BLaER1 treated with 17β-estradiol and CSF1 and Interleukin-3, amounts not matched to agents 10 nM and 100 nM (cell line): ENCODE measurements around the gene CHDH.
A peak's percentile ranks its signal among the peaks of the same experiment; 100 is the strongest.

Experiments used
- H3K27ac ChIP-seq, 11 experiments: shearing (Covaris generic); formaldehyde crosslinking; 2 replicates each; pipeline ENCODE4 v1.8.1; 2022
- H3K27me3 ChIP-seq, 11 experiments: shearing (Covaris generic); formaldehyde crosslinking; 2 replicates each; pipeline ENCODE4 v1.8.1; 2022
- H3K36me3 ChIP-seq, 11 experiments: shearing (Covaris generic); formaldehyde crosslinking; 2 replicates each; pipeline ENCODE4 v1.8.1; 2022
- H3K4me1 ChIP-seq, 10 experiments: shearing (Covaris generic); formaldehyde crosslinking; 2 replicates each; pipeline ENCODE4 v1.8.1; 2022
- H3K4me2 ChIP-seq, 11 experiments: shearing (Covaris generic); formaldehyde crosslinking; 2 replicates each; pipeline ENCODE4 v1.8.1; 2022
- H3K4me3 ChIP-seq, 10 experiments: shearing (Covaris generic); formaldehyde crosslinking; 2 replicates each; pipeline ENCODE4 v1.8.1; 2022
- H3K9ac ChIP-seq, 11 experiments: shearing (Covaris generic); formaldehyde crosslinking; 2 replicates each; pipeline ENCODE4 v1.8.1; 2022
- H3K9me3 ChIP-seq, 11 experiments: shearing (Covaris generic); formaldehyde crosslinking; replicated peaks in 1 of 11; 2 replicates each; pipeline ENCODE4 v1.8.1; 2022
- H4K20me1 ChIP-seq, 11 experiments: shearing (Covaris generic); formaldehyde crosslinking; 2 replicates each; pipeline ENCODE4 v1.8.1; 2022
- Cebpa-rat ChIP-seq, 11 experiments: shearing (Covaris generic); IDR thresholded peaks; 2 replicates each; pipeline ENCODE4 v1.8.1; 2022

The CHDH gene

GRCh38 chr3:53859178-53859577 is 13.0 kb upstream of the CHDH start:
- Histone ChIP-seq H4K20me1 (0 out of 22 replicates have a peak, but pooled peaks cover 0 to 7% (median 0%) of the 10 kb centered on the region in 11 experiments), H3K4me1 (peaks cover 10 to 25% (median 18%) of the 10 kb centered on the region in 10 experiments; a peak in 18 of 20 replicates), H3K4me2 (no peak overlapping the region; a peak in 1 of 22 replicates), H3K27me3 (no peaks in the 10 kb centered on the region), H3K36me3 (peaks cover 45 to 57% (median 50%) of the 10 kb centered on the region in 11 experiments), H3K27ac (no peak overlapping the region), H3K9ac (no peak overlapping the region), H3K9me3 (no peaks in the 10 kb centered on the region), H3K4me3 (no peak overlapping the region)
- no peak for TF ChIP-seq Cebpa-rat (IDR thresholded peaks at IDR 0.05)

GRCh38 chr3:53858096-53858741 is 12.0 kb upstream of the CHDH start:
- TF ChIP-seq Cebpa-rat (IDR thresholded peaks at IDR 0.05): no peak
- H4K20me1 ChIP-seq: 0 out of 22 replicates have a peak, but pooled peaks cover 0 to 7% (median 0%) of the 10 kb centered on the region in 11 experiments
- peaks cover 10 to 25% (median 18%) of the 10 kb centered on the region in 10 experiments; a peak in 18 of 20 replicates for H3K4me1 ChIP-seq
- no peaks in the 10 kb centered on the region for H3K27me3 ChIP-seq
- no peaks in the 10 kb centered on the region for H3K9me3 ChIP-seq
- H3K9ac ChIP-seq: no peak overlapping the region
- H3K27ac ChIP-seq: no peak overlapping the region
- no peak overlapping the region for H3K4me3 ChIP-seq
- H3K4me2 ChIP-seq: peak overlapping the region in 3 of 11 experiments; percentile 4 to 31 (median 19); a peak in 4 of 22 replicates
- peaks cover 36 to 48% (median 41%) of the 10 kb centered on the region in 11 experiments for H3K36me3 ChIP-seq

- H3K36me3 ChIP-seq: peaks cover 23 to 35% (median 29%) of the 10 kb centered on the region in 11 experiments
- TF ChIP-seq Cebpa-rat (IDR thresholded peaks at IDR 0.05): no peak
- peak overlapping the region in 10 of 11 experiments; percentile 15 to 52 (median 33); a peak in 14 of 22 replicates for H3K4me2 ChIP-seq
- no peaks in the 10 kb centered on the region for H3K27me3 ChIP-seq
- H3K9me3 ChIP-seq: no peaks in the 10 kb centered on the region
- H3K4me3 ChIP-seq: no peak overlapping the region
- H3K4me1 ChIP-seq: peaks cover 10 to 25% (median 18%) of the 10 kb centered on the region in 10 experiments; a peak in 18 of 20 replicates
- H3K9ac ChIP-seq: no peak overlapping the region
- no peak overlapping the region for H3K27ac ChIP-seq
- H4K20me1 ChIP-seq: 0 out of 22 replicates have a peak, but pooled peaks cover 0 to 3% (median 0%) of the 10 kb centered on the region in 11 experiments
Observed at GRCh38 chr3:53856964-53857363, 10.7 kb upstream of the CHDH start.

GRCh38 chr3:53850895-53851294 is 4.7 kb upstream of the CHDH start:
- Histone ChIP-seq H3K36me3 (no peaks in the 10 kb centered on the region), H3K27me3 (peaks cover 14 to 25% (median 18%) of the 10 kb centered on the region in 11 experiments), H3K4me1 (0 out of 20 replicates have a peak, but pooled peaks cover 0 to 1% (median 0%) of the 10 kb centered on the region in 10 experiments), H4K20me1 (no peaks in the 10 kb centered on the region), H3K9ac (no peak overlapping the region), H3K4me3 (no peak overlapping the region), H3K4me2 (no peak overlapping the region), H3K9me3 (peaks cover 8 to 12% (median 11%) of the 10 kb centered on the region in 11 experiments; a peak in 21 of 22 replicates), H3K27ac (no peak overlapping the region)
- TF ChIP-seq Cebpa-rat (IDR thresholded peaks at IDR 0.05): no peak

- Histone ChIP-seq H3K4me2 (no peak overlapping the region), H3K4me1 (no peaks in the 10 kb centered on the region), H3K27me3 (peaks cover 23 to 35% (median 28%) of the 10 kb centered on the region in 11 experiments), H3K4me3 (no peak overlapping the region), H3K9ac (no peak overlapping the region), H3K9me3 (peaks cover 11 to 20% (median 15%) of the 10 kb centered on the region in 11 experiments; a peak in 21 of 22 replicates), H3K27ac (no peak overlapping the region), H3K36me3 (no peaks in the 10 kb centered on the region), H4K20me1 (no peaks in the 10 kb centered on the region)
- no peak for TF ChIP-seq Cebpa-rat (IDR thresholded peaks at IDR 0.05)
Observed at GRCh38 chr3:53849916-53850315, 3.7 kb upstream of the CHDH start.

- Histone ChIP-seq H3K4me3 (no peak overlapping the region), H3K4me1 (peaks cover 0 to 12% (median 3%) of the 10 kb centered on the region in 10 experiments; a peak in 9 of 20 replicates), H3K4me2 (no peak overlapping the region), H4K20me1 (peaks cover 0 to 4% (median 0%) of the 10 kb centered on the region in 11 experiments; a peak in 1 of 22 replicates), H3K36me3 (no peaks in the 10 kb centered on the region), H3K27ac (no peak overlapping the region), H3K27me3 (peaks cover 31 to 48% (median 40%) of the 10 kb centered on the region in 11 experiments), H3K9ac (no peak overlapping the region), H3K9me3 (peaks cover 11 to 20% (median 15%) of the 10 kb centered on the region in 11 experiments; a peak in 21 of 22 replicates)
- TF ChIP-seq Cebpa-rat (IDR thresholded peaks at IDR 0.05): no peak
Observed at GRCh38 chr3:53846851-53847155, 584 bp upstream of the CHDH start.

GRCh38 chr3:53845881-53846133 is 412 bp downstream of the CHDH start:
- H3K4me1 ChIP-seq: peaks cover 0 to 12% (median 3%) of the 10 kb centered on the region in 10 experiments; a peak in 9 of 20 replicates
- H3K9me3 ChIP-seq: peaks cover 11 to 20% (median 15%) of the 10 kb centered on the region in 11 experiments; a peak in 21 of 22 replicates
- H4K20me1 ChIP-seq: peaks cover 0 to 4% (median 0%) of the 10 kb centered on the region in 11 experiments; a peak in 1 of 22 replicates
- peak overlapping the region in 7 of 11 experiments; percentile 12 to 69 (median 35); a peak in 10 of 22 replicates for H3K4me2 ChIP-seq
- no peak overlapping the region for H3K27ac ChIP-seq
- peak overlapping the region in 2 of 11 experiments; percentile 22 to 48; a peak in 2 of 22 replicates for H3K9ac ChIP-seq
- TF ChIP-seq Cebpa-rat (IDR thresholded peaks at IDR 0.05): no peak
- H3K4me3 ChIP-seq: peak overlapping the region in 5 of 10 experiments; percentile 20 to 49 (median 43); a peak in 9 of 20 replicates
- H3K27me3 ChIP-seq: peaks cover 31 to 48% (median 40%) of the 10 kb centered on the region in 11 experiments
- H3K36me3 ChIP-seq: no peaks in the 10 kb centered on the region

GRCh38 chr3:53845103-53845880 is 927 bp downstream of the CHDH start:
- Histone ChIP-seq H3K9ac (peak overlapping the region in 2 of 11 experiments; percentile 22 to 48; a peak in 2 of 22 replicates), H4K20me1 (peaks cover 0 to 4% (median 0%) of the 10 kb centered on the region in 11 experiments; a peak in 1 of 22 replicates), H3K4me1 (peaks cover 0 to 12% (median 3%) of the 10 kb centered on the region in 10 experiments; a peak in 9 of 20 replicates), H3K27ac (no peak overlapping the region), H3K9me3 (peaks cover 11 to 20% (median 15%) of the 10 kb centered on the region in 11 experiments; a peak in 21 of 22 replicates), H3K36me3 (no peaks in the 10 kb centered on the region), H3K4me2 (peak overlapping the region in 7 of 11 experiments; percentile 12 to 69 (median 35); a peak in 10 of 22 replicates), H3K27me3 (peaks cover 31 to 48% (median 40%) of the 10 kb centered on the region in 11 experiments), H3K4me3 (peak overlapping the region in 5 of 10 experiments; percentile 20 to 49 (median 43); a peak in 9 of 20 replicates)
- no peak for TF ChIP-seq Cebpa-rat (IDR thresholded peaks at IDR 0.05)
